GM21529 (cell line): ENCODE results near the gene CTNND2.

Source experiments
- ATAC-seq: cut with Tn5 transposase; IDR thresholded peaks from one replicate; pipeline ENCODE4 v1.9.1; 2021; ENCODE audit not compliant: unreplicated experiment

CTNND2 gene

GRCh38 chr5:11596657-11597071 is 307.6 kb downstream of the CTNND2 start:
- ATAC-seq = no peak

DNA sequence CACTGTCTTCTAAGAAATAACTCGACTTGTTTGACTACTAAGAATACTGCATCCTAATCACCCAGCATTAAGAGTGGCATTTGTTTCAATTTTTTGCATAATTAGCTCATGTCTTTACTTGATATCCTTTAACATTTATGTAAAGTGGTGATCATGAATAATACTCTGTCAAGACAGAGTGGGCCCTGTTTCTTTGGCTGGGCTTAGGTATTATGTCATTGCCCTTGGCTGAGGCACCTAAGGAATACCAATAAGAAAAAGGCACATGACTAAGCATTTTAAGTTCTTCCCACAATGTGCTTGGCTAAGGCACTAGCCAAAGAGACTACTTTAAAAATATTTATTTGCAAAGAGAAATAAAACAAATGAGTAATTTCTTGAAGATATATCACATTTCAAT is 308.1 kb downstream of the CTNND2 start:
- ATAC-seq = no peak

DNA sequence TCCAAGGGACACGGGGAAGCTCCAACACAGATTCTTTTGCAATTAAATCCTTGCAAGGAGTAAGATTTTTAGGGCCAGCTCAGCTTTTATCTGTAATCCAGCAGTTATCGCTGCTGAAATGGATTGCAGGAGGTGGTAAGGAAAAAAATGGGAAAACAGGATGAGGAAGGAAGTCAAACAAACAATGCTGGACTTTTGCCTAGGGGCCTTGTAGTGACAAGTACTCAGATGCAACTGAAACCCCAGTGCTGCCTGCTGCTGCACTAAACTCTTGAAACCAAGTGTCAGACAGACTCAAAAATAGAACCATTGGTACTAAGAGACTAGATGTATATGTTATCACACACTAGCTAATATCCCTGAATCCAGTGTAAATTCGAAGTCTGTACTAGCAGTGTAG is 309.2 kb downstream of the CTNND2 start:
- no peak for ATAC-seq

GRCh38 chr5:11594021-11594420 is 310.2 kb downstream of the CTNND2 start:
- no peak for ATAC-seq

DNA sequence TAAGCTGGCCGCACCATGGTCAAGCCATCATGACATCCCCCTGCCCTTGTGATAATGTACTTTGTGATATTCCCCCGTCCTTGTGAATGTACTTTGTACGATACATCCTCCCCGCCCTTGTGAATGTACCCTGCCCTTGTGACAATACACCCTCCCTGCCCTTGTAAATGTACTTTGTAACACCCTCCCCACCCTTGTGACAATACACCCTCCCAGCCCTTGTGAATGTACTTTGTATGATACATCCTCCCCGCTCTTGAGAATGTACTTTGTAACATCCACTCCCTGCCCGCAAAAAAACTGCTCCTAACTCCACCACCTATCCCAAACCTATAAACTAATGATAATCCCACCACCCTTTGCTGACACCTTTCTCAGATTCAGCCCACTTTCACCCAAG is 313.8 kb downstream of the CTNND2 start:
- ATAC-seq = no peak

DNA sequence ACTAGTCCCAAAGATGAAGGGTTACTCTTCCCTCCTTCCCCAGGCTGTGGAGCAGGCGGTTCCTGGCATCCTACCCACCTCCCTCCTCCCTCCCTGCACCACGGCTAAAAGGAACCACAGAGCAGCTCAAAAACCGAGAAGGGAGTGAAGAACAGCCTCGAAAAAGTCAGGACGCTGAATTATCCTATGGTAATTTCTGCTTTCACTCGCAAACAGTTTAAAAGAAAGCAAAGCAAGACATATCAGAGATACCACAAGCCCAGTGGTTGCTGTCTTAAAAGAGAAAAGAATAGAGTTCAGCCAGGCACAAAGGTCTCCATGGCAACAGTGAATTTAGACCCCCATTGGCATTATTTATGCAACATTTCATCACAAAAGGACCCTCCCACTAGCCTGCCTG is 315.4 kb downstream of the CTNND2 start:
- no peak for ATAC-seq

- no peak for ATAC-seq
Observed at GRCh38 chr5:11584017-11584416, 320.2 kb downstream of the CTNND2 start.

DNA sequence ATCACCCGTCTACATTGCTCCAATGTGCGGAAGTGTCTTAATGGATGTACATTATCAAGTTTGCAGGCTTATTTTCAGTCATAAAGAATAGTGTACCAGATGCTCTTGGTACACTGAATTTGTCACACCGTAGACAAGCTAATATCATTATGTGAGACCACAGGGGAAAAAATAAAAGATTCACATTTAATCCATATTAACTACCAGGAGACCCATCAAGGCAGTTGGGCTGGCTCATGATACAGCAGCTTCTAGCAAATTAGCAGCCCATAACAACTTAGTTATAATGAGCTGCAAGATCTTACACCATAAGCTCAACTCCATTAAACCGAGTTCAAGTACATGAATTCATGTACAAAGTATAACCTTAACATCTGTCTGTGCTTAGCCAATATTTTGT is 324.9 kb downstream of the CTNND2 start:
- no peak for ATAC-seq

DNA sequence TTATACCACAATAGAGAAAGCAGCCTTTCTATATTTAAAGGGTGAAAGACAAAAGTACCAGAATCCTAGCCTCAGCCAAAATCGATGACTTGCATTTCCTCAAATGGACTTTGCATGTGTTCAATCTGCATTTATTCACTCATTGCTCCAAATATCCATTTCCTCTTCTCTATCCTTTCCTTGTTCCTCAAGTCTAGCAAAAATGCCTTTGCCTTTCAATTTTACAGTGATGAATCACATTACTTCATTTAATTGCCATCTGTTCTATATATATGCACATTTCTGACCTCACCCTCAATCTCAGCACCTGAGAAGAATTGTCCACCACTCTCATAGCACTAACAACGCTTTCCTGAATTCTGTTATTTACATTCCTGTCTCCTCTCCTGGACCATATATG is 329.5 kb downstream of the CTNND2 start:
- ATAC-seq = no peak

DNA sequence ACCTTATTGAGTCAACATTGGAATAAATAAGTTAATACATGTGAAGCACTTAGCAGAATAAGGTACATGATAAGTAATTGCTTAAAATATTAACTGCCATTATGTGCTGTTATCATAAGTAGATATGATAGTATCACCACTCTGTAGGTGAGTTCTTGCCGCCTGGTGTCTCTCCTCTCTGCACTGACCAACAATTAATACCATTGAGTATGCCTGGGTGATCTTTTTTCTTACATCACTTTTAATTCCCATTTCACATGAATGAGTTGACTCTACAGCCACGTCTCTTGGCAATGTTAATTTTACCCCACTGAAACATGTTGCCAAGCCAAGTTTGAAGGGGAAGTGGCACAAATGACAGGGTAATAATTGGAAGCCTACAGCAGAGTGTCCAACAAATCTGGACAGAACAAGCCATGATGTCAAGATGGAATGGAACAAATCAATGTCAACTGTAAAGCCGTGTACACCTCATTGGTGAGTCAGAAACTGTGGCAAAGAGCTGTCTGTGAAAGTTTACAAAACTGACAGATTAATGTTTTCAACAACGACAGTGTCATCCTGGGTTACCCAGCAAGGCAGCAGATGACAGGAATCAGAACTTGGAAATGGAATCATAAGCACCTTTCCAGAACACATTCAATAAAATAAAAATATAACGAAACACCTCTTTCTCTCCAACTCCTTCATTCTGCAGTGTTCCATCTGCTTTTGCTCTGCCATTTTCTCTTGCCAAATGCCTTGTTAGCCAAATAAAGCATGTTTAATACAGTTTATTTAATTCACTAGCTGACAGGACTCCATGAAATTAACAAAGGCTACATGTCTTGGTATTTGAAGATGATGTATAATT is 330.9 kb downstream of the CTNND2 start:
- no peak for ATAC-seq

DNA sequence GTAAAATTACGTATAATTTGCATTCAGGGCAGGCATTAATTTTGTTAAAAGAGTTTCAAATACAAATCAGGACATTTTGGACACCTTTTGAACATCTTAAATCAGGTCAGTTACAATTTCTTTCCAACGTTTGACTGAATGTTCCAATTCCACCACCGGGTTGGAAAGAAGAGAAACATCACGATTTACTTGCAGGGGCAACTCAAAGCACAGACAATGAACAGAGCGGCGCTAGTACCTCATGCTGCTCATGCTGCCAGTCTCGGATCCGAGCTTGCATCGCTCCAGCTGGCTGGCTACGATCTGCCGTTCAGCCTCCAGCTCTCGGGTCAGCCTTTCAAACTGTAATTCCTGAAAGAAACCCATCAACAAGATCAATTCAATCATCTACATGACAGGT is 339.5 kb downstream of the CTNND2 start:
- ATAC-seq = no peak

- no peak for ATAC-seq
Observed at GRCh38 chr5:11563822-11564221, 340.4 kb downstream of the CTNND2 start.

DNA sequence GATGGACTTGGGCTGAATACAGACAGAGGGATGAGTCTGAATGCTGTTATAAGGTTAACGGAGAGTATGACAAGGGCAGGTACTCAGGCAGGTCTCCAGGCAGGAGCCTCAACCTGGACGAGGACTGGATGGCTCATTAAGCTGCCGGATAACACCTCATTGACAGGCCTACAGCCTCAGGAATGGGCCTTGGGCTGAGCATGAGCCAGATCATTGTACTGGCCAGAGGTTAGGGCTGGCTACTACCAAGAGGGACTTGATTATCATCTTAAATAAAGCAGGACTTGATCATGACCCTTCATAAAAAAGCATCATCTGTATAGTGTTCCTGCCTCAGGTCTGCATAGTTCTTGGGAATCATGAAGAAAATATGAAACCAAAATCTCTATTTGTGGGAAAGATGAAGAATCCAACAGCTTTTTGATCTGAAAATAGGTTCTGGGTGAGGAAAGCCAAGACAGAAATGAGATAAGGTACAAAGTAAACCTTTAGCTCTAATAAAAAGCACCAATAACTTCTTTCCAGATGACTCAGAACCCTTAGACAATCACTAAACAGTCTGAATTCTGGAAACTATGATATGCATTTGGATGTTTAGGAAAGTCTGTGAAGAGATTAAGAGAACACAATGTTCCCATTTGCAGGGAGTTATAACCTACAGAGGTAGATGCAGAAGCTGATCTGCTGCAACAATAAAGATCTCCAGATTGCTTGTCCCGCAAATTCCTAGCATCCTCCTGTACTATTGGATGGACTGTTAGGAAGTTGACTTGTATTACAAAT is 343.1 kb downstream of the CTNND2 start:
- no peak for ATAC-seq

DNA sequence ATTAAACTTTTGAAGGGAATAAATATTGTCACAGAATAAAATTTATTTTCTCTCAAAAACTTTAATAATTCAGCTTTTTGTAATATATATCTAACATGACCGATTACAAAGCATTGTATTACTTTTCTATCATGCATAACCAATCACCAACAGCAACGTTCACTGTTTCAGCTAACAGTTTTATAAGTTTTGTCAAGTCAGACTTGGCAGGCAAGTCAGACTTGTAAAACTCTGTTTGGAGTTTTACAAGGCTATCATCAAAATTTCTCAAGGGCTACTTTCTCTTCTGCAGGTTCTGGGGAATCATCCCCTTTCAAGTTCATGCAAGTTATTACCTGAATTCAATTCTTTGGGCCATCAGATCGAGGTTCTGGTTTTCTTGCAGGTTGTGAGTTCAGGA is 347.2 kb downstream of the CTNND2 start:
- ATAC-seq = no peak

- no peak for ATAC-seq
Observed at GRCh38 chr5:11555171-11555570, 349.1 kb downstream of the CTNND2 start.

- ATAC-seq = no peak
Observed at GRCh38 chr5:11547730-11548129, 356.5 kb downstream of the CTNND2 start.

GRCh38 chr5:11547140-11547539 is 357.1 kb downstream of the CTNND2 start:
- ATAC-seq = no peak

GRCh38 chr5:11540112-11540511 is 364.1 kb downstream of the CTNND2 start:
- ATAC-seq = no peak

- no peak for ATAC-seq
Observed at GRCh38 chr5:11531811-11532555, 372.3 kb downstream of the CTNND2 start.

DNA sequence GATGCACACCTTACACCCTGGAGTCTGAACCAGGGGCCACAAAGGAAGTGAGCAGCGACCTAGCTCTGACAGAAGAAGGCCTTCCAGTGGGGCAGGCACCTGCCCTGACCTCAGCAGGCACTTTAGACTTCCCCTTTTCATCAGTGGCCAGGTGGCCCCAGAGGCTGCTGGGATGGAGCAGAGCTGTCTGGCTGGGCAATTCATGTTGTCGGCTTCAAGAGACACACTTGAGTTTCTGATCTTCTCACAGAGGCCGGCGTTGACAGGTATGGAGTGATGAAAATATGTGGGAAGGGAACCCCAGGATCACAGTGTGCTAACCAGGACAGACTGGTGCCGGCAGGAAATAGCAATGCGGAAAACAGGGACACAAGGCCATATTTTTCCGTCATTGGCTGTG is 375.5 kb downstream of the CTNND2 start:
- ATAC-seq = no peak

DNA sequence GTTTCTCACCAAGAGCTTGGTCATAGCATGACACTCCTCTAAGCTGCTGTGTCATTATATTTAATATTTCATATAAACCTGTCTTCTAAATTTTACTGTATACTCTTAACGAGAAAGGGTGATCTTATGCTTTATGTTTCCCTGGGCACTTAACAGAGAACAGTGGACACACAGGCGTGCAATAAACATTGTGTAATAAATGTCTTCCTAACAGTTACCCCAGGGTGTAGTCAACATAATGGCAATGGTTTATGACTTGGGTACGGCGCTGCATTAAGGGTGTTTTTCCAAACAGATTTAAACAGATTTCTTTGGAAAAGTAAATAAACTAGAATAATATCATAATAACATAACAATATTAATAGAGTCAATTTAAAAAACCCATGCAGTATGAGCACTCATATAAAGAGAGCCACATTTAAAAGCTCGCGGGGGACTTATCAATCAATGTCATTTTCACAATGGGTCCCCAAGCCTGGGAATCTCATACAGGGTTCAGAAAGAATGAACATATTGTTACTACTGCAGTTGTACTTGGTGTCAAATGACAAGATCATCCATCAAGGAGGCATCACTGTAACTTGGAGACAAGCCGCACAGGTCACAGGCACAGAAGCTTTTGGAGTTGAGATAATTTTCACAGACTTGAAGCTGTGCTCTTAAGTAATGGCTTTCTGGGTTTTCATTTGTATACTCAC is 376.4 kb downstream of the CTNND2 start:
- ATAC-seq = no peak
